K562 (cell line): ENCODE results near the gene MARCHF9. TPM values are rescaled to one million over a fixed set of nuclear protein-coding genes. Genes with fewer than 3 reads are reported as not detected.
A peak's percentile ranks its signal among the peaks of the same experiment; 100 is the strongest.

Experiments
- ATF7 ChIP-seq: fragments of 450-650 bp; IDR thresholded peaks from 2 replicates; pipeline ENCODE4 v1.7.1; 2014; ENCODE audit warnings: mild to moderate bottlenecking, moderate library complexity
- ESRRB ChIP-seq: fragments of 250-450 bp; sonication (Bioruptor Pico); IDR thresholded peaks from 2 replicates; pipeline ENCODE4 v1.5.0; 2020; ENCODE audit warnings: mild to moderate bottlenecking, moderate library complexity, borderline replicate concordance
- FOXK1 ChIP-seq: sonication (generic); formaldehyde crosslinking; IDR thresholded peaks from 2 replicates; pipeline ENCODE4 v1.8.0; 2022; ENCODE audit warnings: missing genetic modification reagents, mild to moderate bottlenecking, borderline replicate concordance
- HNRNPLL ChIP-seq: fragments of 200-400 bp; formaldehyde crosslinking; IDR thresholded peaks from 2 replicates; pipeline ENCODE4 v1.6.1; 2017; ENCODE audit warnings: low read length, low read depth, mild to moderate bottlenecking; ENCODE audit not compliant: poor library complexity, severe bottlenecking
- NFE2 ChIP-seq: IDR thresholded peaks from 2 replicates; pipeline ENCODE4 v1.6.1; 2014; ENCODE audit warnings: antibody characterized with exemption, low read depth
- NRF1 ChIP-seq, 2 experiments: fragments of 450-650 bp; IDR thresholded peaks in 1 of 2; conservative IDR thresholded peaks in 1 of 2; 2 replicates each; pipeline ENCODE4 v1.6.1; 2014; ENCODE audit warnings: mild to moderate bottlenecking in 2 of 2
- SAP30 ChIP-seq: fragments of 200-600 bp; sonication (generic); IDR thresholded peaks from 2 replicates; pipeline ENCODE4 v1.6.1; 2012; ENCODE audit warnings: borderline replicate concordance, low read depth, mild to moderate bottlenecking, moderate library complexity, low read length, control low read depth, inconsistent platforms; ENCODE audit not compliant: insufficient read depth, poor library complexity, severe bottlenecking
- STAT5A ChIP-seq: IDR thresholded peaks from 2 replicates; pipeline ENCODE4 v1.6.1; 2012; ENCODE audit warnings: low read length, inconsistent platforms, borderline replicate concordance
- ZKSCAN3 ChIP-seq: fragments of 250-450 bp; sonication (Bioruptor Pico); IDR thresholded peaks from 2 replicates; pipeline ENCODE4 v1.4.0; 2020
- ZNF445 ChIP-seq: fragments of 250-450 bp; sonication (Bioruptor Pico); IDR thresholded peaks from 2 replicates; pipeline ENCODE4 v1.4.0; 2020; ENCODE audit warnings: low read depth, mild to moderate bottlenecking, moderate library complexity
- polyA plus RNA-seq, 8 experiments: library from polyadenylated mRNA; depleted of rRNA in 4 of 8; stranded (reverse) in 5 of 8; unstranded in 3 of 8; fragments of >200 nt; fragmentation: Nextera tagmentation in 2 of 8; fragmentation: Illumina TruSeq in 1 of 8; extraction: Ambion mirVana in 2 of 8; extraction: Trizol in 1 of 8; gene quantifications; 2 replicates each; pipeline versions ENCODE4 v1.2.1 to v1.2.3, GENCODE V29; 2011 to 2014; ENCODE audit warnings: inconsistent platforms in 1 of 8, missing spikeins in 1 of 8
- total RNA-seq, 7 experiments: library from RNA; depleted of rRNA in 6 of 7; stranded (reverse); fragments of >200 nt in 6 of 7; fragmentation: Illumina TruSeq in 2 of 7; extraction: Trizol in 2 of 7; gene quantifications; 2 replicates each; pipeline versions ENCODE4 v1.2.1 to v1.2.3, GENCODE V29; 2011 to 2021; ENCODE audit warnings: low replicate concordance in 1 of 7
- TF ChIP-seq, protein P1 (sequence below): fragments of 250-450 bp; sonication (Bioruptor Pico); IDR thresholded peaks from 2 replicates; pipeline ENCODE4 v1.5.0; 2021; ENCODE audit warnings: mild to moderate bottlenecking, moderate library complexity
- TF ChIP-seq, protein P2 (sequence below), 2 experiments: fragments of 450-650 bp; IDR thresholded peaks; 2 replicates each; pipeline ENCODE4 v1.6.1; 2018; ENCODE audit warnings: mild to moderate bottlenecking in 2 of 2, low read depth in 1 of 2; ENCODE audit not compliant: partially characterized antibody in 2 of 2
- TF ChIP-seq, protein P3 (sequence below): sonication (generic); formaldehyde crosslinking; IDR thresholded peaks from 2 replicates; pipeline ENCODE4 v1.8.0; 2022; ENCODE audit warnings: mild to moderate bottlenecking, missing genetic modification reagents

Gene MARCHF9
- total and polyA plus RNA-seq, 9 of the 15 experiments (the other 6 are each of a cell fraction or from before 2014, with no cell fraction given) = 0.80 to 12.4 (median 6.2) TPM

DNA sequence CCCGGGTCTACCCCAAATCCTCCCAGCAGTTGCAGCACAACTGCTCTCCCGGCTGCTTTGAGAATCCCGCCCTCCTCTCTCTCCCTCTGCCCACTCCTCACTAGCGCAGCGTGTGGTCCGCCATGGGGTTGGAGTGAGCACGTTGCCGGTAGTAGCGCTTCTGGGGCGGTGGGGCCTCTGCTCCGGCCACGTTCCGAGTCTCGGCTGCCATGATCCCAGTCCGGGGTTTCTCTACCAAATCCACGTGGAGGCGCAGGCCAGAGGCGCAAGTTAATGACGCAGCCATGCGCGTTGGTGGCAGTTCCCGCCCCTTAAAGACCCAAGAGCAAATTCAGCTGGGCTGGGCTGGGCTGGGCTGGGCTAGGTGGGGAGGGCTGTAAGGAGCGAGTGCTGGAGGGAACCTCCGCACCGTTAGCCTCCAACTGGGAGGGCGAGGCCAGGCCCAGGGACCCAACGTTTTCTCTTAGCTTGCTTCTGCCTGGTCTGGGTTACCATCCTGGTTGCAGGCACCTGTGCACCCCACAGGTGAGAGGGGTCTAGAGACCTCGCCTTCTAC is 17.0 kb downstream of the MARCHF9 start, which contains the start of gene METTL1 (continued):
- TF ChIP-seq ESRRB (CRISPR knock-in tag) (no peak), ZNF445 (CRISPR knock-in tag) (no peak), NRF1 (conservative IDR thresholded peaks at IDR 0.05 in 1 of 2, IDR thresholded peaks at IDR 0.05 in 1 of 2) (peak; percentile 85 to 88), NFE2 (peak; percentile 17; the same call in 1 of the 2 replicates), SAP30 (peak; percentile 100), FOXK1 (peak; percentile 65; the same call in 1 of the 2 replicates), HNRNPLL (peak; percentile 84), STAT5A (no peak), ATF7 (peak; percentile 99), ZKSCAN3 (CRISPR knock-in tag) (no peak)
- TF ChIP-seq, protein P1, sequence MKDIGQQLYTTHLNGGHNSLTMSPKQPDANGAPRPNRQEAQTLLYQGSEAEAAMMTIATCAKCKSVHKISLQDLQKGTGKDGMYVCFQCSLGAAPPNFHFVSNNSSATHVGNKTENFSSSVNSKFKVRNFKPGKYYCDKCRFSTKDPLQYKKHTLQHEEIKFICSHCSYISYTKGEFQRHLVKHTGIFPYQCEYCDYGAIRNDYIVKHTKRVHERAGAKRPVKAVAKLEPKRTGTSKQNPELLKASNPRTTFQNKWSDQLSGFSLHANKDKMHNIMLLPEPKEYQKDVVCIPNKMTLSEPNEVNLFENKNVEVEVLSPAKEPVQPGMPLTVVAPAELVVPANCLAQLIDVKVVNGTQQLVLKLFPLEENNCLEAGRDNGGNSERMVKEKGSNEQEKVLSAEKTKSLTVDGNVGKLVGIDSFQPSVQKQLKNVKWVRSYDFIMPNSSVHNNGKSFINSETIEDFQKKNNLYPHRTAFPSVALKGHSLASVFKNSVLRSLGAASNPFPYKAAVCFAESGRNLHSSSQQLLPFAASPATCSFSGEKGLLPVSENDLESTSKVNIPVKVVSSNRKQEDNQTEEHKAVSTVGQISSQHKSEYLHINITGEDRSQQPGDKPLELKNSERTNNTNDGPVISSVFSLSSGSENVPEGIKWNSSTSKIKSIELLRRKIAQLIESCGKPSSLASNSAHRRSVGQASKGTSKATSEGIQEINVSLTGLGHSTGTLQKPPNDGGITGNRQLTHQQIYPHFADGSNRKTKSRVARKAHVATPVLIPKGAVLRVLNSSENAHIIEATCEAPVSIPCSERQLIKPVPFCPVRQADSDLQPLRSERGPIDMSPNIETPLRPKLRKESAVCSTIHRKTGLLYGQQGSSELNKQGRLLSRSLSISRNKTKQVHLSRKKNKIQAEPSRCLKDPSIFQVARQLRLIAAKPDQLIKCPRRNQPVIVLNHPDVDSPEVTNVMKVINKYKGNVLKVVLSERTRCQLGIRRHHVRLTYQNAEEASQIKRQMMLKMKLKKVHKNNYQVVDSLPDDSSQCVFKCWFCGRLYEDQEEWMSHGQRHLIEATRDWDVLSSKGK (CRISPR knock-in tag) = no peak
- TF ChIP-seq, protein P2, sequence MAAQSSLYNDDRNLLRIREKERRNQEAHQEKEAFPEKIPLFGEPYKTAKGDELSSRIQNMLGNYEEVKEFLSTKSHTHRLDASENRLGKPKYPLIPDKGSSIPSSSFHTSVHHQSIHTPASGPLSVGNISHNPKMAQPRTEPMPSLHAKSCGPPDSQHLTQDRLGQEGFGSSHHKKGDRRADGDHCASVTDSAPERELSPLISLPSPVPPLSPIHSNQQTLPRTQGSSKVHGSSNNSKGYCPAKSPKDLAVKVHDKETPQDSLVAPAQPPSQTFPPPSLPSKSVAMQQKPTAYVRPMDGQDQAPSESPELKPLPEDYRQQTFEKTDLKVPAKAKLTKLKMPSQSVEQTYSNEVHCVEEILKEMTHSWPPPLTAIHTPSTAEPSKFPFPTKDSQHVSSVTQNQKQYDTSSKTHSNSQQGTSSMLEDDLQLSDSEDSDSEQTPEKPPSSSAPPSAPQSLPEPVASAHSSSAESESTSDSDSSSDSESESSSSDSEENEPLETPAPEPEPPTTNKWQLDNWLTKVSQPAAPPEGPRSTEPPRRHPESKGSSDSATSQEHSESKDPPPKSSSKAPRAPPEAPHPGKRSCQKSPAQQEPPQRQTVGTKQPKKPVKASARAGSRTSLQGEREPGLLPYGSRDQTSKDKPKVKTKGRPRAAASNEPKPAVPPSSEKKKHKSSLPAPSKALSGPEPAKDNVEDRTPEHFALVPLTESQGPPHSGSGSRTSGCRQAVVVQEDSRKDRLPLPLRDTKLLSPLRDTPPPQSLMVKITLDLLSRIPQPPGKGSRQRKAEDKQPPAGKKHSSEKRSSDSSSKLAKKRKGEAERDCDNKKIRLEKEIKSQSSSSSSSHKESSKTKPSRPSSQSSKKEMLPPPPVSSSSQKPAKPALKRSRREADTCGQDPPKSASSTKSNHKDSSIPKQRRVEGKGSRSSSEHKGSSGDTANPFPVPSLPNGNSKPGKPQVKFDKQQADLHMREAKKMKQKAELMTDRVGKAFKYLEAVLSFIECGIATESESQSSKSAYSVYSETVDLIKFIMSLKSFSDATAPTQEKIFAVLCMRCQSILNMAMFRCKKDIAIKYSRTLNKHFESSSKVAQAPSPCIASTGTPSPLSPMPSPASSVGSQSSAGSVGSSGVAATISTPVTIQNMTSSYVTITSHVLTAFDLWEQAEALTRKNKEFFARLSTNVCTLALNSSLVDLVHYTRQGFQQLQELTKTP (IDR thresholded peaks at IDR 0.05; ENCODE audit: low read depth in 1 of 2, partially characterized antibody in 2 of 2) = peak; percentile 2 to 76
- TF ChIP-seq, protein P3, sequence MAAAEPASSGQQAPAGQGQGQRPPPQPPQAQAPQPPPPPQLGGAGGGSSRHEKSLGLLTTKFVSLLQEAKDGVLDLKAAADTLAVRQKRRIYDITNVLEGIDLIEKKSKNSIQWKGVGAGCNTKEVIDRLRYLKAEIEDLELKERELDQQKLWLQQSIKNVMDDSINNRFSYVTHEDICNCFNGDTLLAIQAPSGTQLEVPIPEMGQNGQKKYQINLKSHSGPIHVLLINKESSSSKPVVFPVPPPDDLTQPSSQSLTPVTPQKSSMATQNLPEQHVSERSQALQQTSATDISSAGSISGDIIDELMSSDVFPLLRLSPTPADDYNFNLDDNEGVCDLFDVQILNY (CRISPR knock-in tag) = peak; percentile 74; the same call in 1 of the 2 replicates
